ENCODE results near the gene NUDT1. TPM values are rescaled to one million over a fixed set of nuclear protein-coding genes. Genes with fewer than 3 reads are reported as not detected.

The NUDT1 gene
- total RNA-seq, 4 donors from 2014 or later, result 12.9 to 37.6 (median 26.6) TPM

- Histone ChIP-seq H3K9me3 (no peaks in the 10 kb centered on the region), H3K36me3 (peaks cover 0 to 84% (median 0%) of the 10 kb centered on the region in 3 donors), H3K4me3 (no peak overlapping the region), H3K4me1 (no peaks in the 10 kb centered on the region), H3K27ac (no peak overlapping the region), H3K27me3 (no peaks in the 10 kb centered on the region)
- no peak for DNase-seq (ENCODE audit: low spot score in 2 of 2)
- 91 to 93% methylated on average over 33 of the region's 33 CpGs for WGBS, 2 donors
- TF ChIP-seq, protein P1, sequence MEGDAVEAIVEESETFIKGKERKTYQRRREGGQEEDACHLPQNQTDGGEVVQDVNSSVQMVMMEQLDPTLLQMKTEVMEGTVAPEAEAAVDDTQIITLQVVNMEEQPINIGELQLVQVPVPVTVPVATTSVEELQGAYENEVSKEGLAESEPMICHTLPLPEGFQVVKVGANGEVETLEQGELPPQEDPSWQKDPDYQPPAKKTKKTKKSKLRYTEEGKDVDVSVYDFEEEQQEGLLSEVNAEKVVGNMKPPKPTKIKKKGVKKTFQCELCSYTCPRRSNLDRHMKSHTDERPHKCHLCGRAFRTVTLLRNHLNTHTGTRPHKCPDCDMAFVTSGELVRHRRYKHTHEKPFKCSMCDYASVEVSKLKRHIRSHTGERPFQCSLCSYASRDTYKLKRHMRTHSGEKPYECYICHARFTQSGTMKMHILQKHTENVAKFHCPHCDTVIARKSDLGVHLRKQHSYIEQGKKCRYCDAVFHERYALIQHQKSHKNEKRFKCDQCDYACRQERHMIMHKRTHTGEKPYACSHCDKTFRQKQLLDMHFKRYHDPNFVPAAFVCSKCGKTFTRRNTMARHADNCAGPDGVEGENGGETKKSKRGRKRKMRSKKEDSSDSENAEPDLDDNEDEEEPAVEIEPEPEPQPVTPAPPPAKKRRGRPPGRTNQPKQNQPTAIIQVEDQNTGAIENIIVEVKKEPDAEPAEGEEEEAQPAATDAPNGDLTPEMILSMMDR (IDR thresholded peaks at IDR 0.05), result no peak
- TF ChIP-seq POLR2A (IDR thresholded peaks at IDR 0.05) (no peak), EP300 (IDR thresholded peaks at IDR 0.05) (no peak)
Measured at GRCh38 chr7:2255145-2256139, 13.4 kb downstream of the NUDT1 start.

DNA sequence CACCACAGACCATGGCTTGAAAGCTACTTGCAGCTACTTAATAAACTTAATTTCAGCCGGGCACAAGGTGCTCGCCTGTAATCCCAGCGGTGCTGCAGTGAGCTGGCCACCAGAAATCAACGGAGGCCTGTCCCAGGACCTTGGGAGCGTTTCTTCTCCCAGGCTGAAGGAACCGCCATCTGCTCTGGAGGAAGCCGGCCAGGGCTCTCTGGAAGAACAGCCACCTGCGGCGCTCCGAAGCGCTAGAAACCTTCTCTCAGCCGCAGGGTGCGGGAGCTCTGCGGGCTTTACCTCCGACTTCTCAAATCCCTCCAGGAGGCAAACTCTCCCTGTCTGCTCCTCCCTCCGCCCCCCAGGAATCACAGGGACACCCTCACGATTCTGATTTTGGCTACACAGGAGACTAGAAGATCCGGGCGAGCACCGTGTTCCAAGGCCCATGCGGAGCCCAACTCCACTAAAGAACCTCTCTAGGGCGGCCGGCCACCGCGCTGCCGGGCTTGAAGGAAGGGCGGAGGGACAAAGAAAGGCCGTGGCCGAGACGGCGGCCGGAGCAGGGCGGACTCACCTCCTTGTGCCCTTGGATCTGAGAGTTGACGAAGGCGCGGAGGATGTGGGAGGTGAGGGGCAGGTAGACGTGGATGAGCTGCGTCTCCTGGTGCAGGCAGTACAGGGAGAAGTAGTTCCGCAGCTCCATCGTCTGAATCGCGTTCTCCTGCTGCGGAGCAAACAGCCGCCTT, 14.4 kb downstream of the NUDT1 start:
- WGBS, 2 donors, result 94% methylated on average over 43 to 44 of the region's 44 CpGs
- peaks cover 0 to 80% (median 0%) of the 10 kb centered on the region in 3 donors for H3K36me3 ChIP-seq
- no peaks in the 10 kb centered on the region for H3K4me1 ChIP-seq
- H3K27ac ChIP-seq, result no peak overlapping the region
- H3K27me3 ChIP-seq, result no peaks in the 10 kb centered on the region
- TF ChIP-seq POLR2A (IDR thresholded peaks at IDR 0.05) (no peak), EP300 (IDR thresholded peaks at IDR 0.05) (no peak)
- TF ChIP-seq, protein P1 (IDR thresholded peaks at IDR 0.05), result no peak
- no peak for DNase-seq (ENCODE audit: low spot score in 2 of 2)
- H3K9me3 ChIP-seq, result no peaks in the 10 kb centered on the region
- H3K4me3 ChIP-seq, result no peak overlapping the region

- 92 to 93% methylated on average over 17 to 37 of the region's 38 CpGs for WGBS, 2 donors
- no peak overlapping the region for H3K27ac ChIP-seq
- no peaks in the 10 kb centered on the region for H3K4me1 ChIP-seq
- TF ChIP-seq EP300 (IDR thresholded peaks at IDR 0.05) (no peak), POLR2A (IDR thresholded peaks at IDR 0.05) (no peak)
- TF ChIP-seq, protein P1 (IDR thresholded peaks at IDR 0.05), result no peak
- H3K27me3 ChIP-seq, result no peaks in the 10 kb centered on the region
- H3K9me3 ChIP-seq, result no peaks in the 10 kb centered on the region
- no peak for DNase-seq (ENCODE audit: low spot score in 2 of 2)
- no peak overlapping the region for H3K4me3 ChIP-seq
- peaks cover 0 to 78% (median 0%) of the 10 kb centered on the region in 3 donors for H3K36me3 ChIP-seq
Measured at GRCh38 chr7:2257046-2257551, 15.1 kb downstream of the NUDT1 start.

DNA sequence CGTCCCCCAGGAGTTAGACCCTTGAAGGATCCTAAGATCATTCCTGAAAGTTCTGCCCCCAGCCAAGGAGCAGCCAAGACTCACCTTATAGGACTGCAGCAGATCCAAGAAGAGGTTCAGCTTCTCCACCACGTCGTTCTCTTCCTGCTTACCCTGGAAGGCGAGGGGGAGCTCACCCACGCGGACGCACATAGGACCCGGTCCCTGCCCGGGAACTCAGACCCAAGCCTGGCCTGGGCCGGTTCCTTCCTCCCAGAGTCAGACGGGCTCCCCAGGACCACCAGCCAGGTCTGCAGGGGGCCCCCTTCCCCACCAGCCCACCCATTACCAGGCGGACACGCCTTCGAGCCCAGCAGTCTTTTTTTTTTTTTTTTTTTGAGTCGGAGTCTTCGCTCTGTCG, 15.6 kb downstream of the NUDT1 start:
- no peaks in the 10 kb centered on the region for H3K9me3 ChIP-seq
- no peak for TF ChIP-seq EP300 (IDR thresholded peaks at IDR 0.05)
- TF ChIP-seq, protein P1 (IDR thresholded peaks at IDR 0.05), result no peak
- no peak for TF ChIP-seq POLR2A (IDR thresholded peaks at IDR 0.05)
- H3K4me3 ChIP-seq, result no peak overlapping the region
- no peak for DNase-seq (ENCODE audit: low spot score in 2 of 2)
- peaks cover 0 to 83% (median 0%) of the 10 kb centered on the region in 3 donors for H3K36me3 ChIP-seq
- H3K27ac ChIP-seq, result no peak overlapping the region
- no peaks in the 10 kb centered on the region for H3K27me3 ChIP-seq
- no peaks in the 10 kb centered on the region for H3K4me1 ChIP-seq
- WGBS, 2 donors, result 93% methylated on average over 17 of the region's 17 CpGs
